ENCODE results near the gene HYKK.
"Not testable (repeated sequence)": the region's sequence is repeated elsewhere in the genome, so short reads cannot be mapped to it uniquely, and the experiment has no call there.

Gene HYKK

DNA sequence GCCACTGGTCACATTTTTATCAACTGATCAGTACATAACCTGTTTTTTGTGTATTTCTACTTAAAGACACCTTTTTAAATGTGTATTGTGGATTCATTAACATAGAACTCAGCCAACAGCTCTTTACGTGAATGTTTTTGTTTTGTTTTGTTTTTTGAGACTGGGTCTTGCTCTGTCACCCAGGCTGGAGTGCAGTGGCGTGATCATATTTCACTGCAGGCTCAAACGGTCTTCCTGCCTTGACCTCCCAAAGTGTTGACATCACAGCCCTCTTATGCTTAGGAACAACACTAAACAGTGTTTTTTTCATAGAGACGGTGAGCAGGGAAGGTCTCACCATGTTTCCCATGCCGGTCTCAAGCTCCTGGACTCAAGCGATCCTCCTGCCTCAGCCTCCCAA lies 42.8 kb downstream of the HYKK start:
- H3K36me3 ChIP-seq = peaks cover 57 to 66% (median 61%) of the 10 kb centered on the region in 11 experiments
- no peaks in the 10 kb centered on the region for H3K4me1 ChIP-seq
- H4K20me1 ChIP-seq = peaks cover 0 to 53% (median 33%) of the 10 kb centered on the region in 11 experiments; a peak in 15 of 22 replicates
- H3K4me2 ChIP-seq = no peak overlapping the region
- no peaks in the 10 kb centered on the region for H3K9me3 ChIP-seq (replicated peaks in 1 of 11)
- H3K9ac ChIP-seq = no peak overlapping the region
- no peak for TF ChIP-seq Cebpa-rat (IDR thresholded peaks at IDR 0.05)
- H3K27me3 ChIP-seq = no peaks in the 10 kb centered on the region
- H3K27ac ChIP-seq = no peak overlapping the region
- no peak overlapping the region for H3K4me3 ChIP-seq

DNA sequence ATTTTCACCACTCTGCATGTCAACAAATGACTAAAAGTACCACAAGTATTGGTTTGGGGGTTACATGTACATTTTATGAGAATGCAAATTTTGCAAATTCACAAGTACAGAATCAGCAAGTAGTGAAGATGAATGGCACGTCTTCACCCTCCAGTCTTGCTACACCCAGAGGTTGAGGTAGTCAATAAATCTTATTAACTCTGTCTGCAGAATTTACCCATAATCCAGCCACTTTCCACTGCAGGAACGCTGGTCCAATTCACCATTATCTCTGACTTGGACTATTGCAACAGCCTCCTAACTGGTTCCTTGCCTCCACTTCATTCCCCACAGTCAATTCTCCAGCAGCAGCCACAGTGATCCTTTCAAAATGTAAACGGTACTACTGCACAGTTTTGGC lies 43.4 kb downstream of the HYKK start:
- TF ChIP-seq Cebpa-rat (IDR thresholded peaks at IDR 0.05) = no peak

DNA sequence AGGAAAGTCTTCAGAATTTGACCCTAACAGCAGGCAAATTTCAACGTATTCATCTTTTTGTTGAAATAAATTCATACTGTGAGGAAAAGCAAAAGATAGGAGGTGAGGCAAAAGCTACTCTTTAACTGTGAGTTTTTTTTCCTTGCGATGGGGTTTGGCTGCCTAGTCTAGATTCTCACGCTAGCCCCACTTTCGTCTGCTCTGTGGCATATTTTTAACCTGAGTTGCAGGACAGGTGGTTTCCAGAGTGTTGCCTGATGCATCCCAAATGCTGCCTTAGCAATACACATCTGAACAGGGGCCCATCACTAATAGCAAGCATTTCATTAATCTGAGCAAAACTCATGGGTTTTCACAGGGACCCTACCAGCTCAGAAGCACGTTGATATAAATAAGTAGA lies 44.5 kb downstream of the HYKK start:
- Histone ChIP-seq H3K27ac (no peak overlapping the region), H3K4me2 (no peak overlapping the region)
- no peak for TF ChIP-seq Cebpa-rat (IDR thresholded peaks at IDR 0.05)

More for the DNA sequence above, 43.4 kb downstream of the HYKK start:
- Histone ChIP-seq H3K27ac (no peak overlapping the region), H4K20me1 (peaks cover 0 to 46% (median 27%) of the 10 kb centered on the region in 11 experiments; a peak in 15 of 22 replicates), H3K36me3 (peaks cover 51 to 60% (median 55%) of the 10 kb centered on the region in 11 experiments), H3K27me3 (no peaks in the 10 kb centered on the region), H3K9me3 (replicated peaks in 1 of 11) (no peaks in the 10 kb centered on the region), H3K4me2 (no peak overlapping the region), H3K9ac (no peak overlapping the region), H3K4me3 (no peak overlapping the region), H3K4me1 (no peaks in the 10 kb centered on the region)

DNA sequence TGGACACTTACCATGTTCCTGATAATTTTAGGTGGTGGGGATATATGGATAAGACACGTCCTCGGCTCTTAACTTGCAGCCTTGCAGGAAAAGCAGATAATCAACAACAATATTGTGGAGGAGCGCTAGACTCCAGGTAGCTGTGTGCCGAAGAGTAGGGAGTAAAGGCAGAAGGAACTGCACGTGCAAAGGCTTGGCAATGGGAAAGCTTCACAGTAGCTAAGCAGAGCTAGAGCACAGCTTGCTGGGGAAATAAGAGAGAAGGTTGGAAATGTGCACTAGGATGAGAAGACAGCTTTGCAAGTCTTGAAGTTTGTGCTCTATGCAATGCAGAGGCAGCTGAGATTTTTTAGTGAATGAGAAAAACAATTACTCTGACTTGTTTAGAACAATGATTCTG lies 45.2 kb downstream of the HYKK start:
- Histone ChIP-seq H3K36me3 (peaks cover 33 to 42% (median 37%) of the 10 kb centered on the region in 11 experiments), H3K27me3 (no peaks in the 10 kb centered on the region), H4K20me1 (peaks cover 0 to 31% (median 20%) of the 10 kb centered on the region in 11 experiments; a peak in 13 of 22 replicates), H3K4me2 (no peak overlapping the region), H3K4me1 (no peaks in the 10 kb centered on the region), H3K4me3 (no peak overlapping the region), H3K27ac (no peak overlapping the region), H3K9ac (no peak overlapping the region), H3K9me3 (replicated peaks in 1 of 11) (no peaks in the 10 kb centered on the region)
- TF ChIP-seq Cebpa-rat (IDR thresholded peaks at IDR 0.05) = no peak

More for the DNA sequence above, 44.5 kb downstream of the HYKK start:
- H3K9ac ChIP-seq = no peak overlapping the region
- no peaks in the 10 kb centered on the region for H3K4me1 ChIP-seq
- H3K27me3 ChIP-seq = no peaks in the 10 kb centered on the region
- no peak overlapping the region for H3K4me3 ChIP-seq
- H3K9me3 ChIP-seq (replicated peaks in 1 of 11) = no peaks in the 10 kb centered on the region
- H3K36me3 ChIP-seq = peaks cover 40 to 49% (median 44%) of the 10 kb centered on the region in 11 experiments
- peaks cover 0 to 38% (median 23%) of the 10 kb centered on the region in 11 experiments; a peak in 13 of 22 replicates for H4K20me1 ChIP-seq

DNA sequence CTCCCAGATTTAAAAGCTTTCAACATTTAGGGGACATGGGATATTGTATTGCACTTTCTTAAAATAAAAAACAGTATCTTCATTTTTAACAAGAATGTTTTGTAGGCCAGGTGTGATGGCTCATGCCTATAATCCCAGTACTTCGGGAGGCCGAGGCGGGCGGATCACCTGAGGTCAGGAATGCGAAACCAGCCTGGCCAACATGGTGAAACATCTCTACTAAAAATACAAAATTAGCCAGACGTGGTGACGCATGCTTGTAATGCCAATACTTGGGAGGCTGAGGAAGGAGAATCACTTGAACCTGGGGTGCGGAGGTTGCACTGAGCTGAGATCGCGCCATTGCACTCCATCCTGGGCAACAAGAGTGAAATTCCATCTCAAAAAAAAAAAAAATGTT lies 52.8 kb downstream of the HYKK start:
- peaks cover 6 to 11% (median 10%) of the 10 kb centered on the region in 10 experiments; a peak in 19 of 20 replicates for H3K4me1 ChIP-seq
- H3K9ac ChIP-seq; H3K9me3 ChIP-seq (replicated peaks in 1 of 11); H3K36me3 ChIP-seq; H3K4me3 ChIP-seq; H3K27ac ChIP-seq; H3K27me3 ChIP-seq; H4K20me1 ChIP-seq; H3K4me2 ChIP-seq: not testable (repeated sequence)

DNA sequence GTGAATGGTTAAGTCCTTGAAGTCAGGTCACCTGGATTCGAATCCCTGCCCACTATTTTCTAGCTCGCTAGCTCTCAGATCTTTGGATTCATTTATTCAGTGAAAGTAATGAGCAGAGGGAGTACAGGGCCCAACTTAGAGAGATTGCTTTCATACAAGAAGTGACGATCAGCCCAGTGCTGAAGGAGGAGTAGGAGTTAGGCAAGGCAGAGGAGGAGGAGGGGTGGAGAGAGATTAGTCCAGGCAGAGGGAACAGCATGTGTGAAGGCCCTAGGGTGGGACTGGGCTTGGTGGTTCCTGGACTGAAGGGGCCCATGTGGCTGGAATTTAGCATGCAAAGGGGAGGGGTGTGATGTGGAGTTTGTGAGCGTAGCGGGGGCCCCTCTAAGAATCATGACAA lies 54.1 kb downstream of the HYKK start:
- Histone ChIP-seq H3K4me3 (no peak overlapping the region), H3K27me3 (no peaks in the 10 kb centered on the region), H4K20me1 (no peaks in the 10 kb centered on the region), H3K4me1 (peaks cover 6 to 16% (median 13%) of the 10 kb centered on the region in 10 experiments; a peak in 19 of 20 replicates), H3K9me3 (replicated peaks in 1 of 11) (no peaks in the 10 kb centered on the region), H3K36me3 (no peaks in the 10 kb centered on the region), H3K27ac (no peak overlapping the region), H3K9ac (no peak overlapping the region), H3K4me2 (no peak overlapping the region)
- TF ChIP-seq Cebpa-rat (IDR thresholded peaks at IDR 0.05) = no peak

DNA sequence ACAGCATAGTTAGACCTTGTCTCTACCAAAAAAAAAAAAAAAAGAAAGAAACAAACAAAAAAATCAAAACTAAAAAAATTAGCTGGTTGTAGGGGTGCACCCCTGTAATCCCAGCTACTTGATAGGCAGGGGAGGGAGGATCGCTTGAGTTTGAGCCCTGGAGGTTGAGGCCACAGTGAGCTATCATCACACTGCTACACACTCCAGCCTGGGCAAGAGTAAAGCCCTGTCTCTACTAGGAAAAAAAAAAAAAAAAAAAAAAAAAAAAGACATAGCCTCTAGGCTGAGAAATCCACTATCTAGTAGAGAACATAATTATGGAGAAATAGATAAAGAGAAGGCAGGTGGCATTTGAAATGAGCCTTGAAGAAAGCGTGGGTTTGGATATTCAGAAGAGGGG lies 55.7 kb downstream of the HYKK start:
- Histone ChIP-seq H3K36me3 (no peaks in the 10 kb centered on the region), H3K27me3 (no peaks in the 10 kb centered on the region), H3K27ac (no peak overlapping the region), H4K20me1 (0 out of 22 replicates have a peak, but pooled peaks cover 0 to 6% (median 0%) of the 10 kb centered on the region in 11 experiments), H3K9ac (no peak overlapping the region), H3K9me3 (replicated peaks in 1 of 11) (no peaks in the 10 kb centered on the region), H3K4me2 (no peak overlapping the region), H3K4me1 (peaks cover 12 to 31% (median 28%) of the 10 kb centered on the region in 10 experiments; a peak in 19 of 20 replicates), H3K4me3 (no peak overlapping the region)
- TF ChIP-seq Cebpa-rat (IDR thresholded peaks at IDR 0.05) = no peak

DNA sequence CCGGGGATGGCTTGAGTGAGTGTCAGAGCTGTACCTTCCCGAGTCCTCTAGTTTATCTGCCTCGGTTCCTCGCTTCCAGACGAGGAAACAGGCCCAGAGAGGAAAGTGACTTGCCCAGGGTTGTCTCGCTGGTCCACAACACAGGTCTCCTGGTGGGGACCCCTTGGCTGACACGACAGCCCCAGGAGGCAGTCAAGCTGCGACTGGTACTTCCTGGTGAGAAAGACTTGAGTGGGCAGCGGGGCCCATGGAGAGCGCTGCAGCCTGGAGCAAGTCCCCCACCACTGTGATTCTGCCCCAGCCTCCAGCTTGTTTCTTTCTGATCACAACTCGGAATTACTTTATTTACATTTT lies 57.3 kb downstream of the HYKK start:
- H4K20me1 ChIP-seq = 0 out of 22 replicates have a peak, but pooled peaks cover 0 to 6% (median 0%) of the 10 kb centered on the region in 11 experiments
- peak overlapping the region; percentile 72 to 99 (median 86); a peak in 19 of 20 replicates for H3K4me3 ChIP-seq
- H3K9ac ChIP-seq = peak overlapping the region in 9 of 11 experiments; percentile 70 to 93 (median 86); a peak in 17 of 22 replicates
- TF ChIP-seq Cebpa-rat (IDR thresholded peaks at IDR 0.05) = no peak
- peak overlapping the region; percentile 80 to 96 (median 87) for H3K4me2 ChIP-seq
- no peaks in the 10 kb centered on the region for H3K36me3 ChIP-seq
- H3K27ac ChIP-seq = peak overlapping the region in 7 of 11 experiments; percentile 28 to 87 (median 78); a peak in 7 of 22 replicates
- H3K9me3 ChIP-seq (replicated peaks in 1 of 11) = no peaks in the 10 kb centered on the region
- peaks cover 12 to 32% (median 29%) of the 10 kb centered on the region in 10 experiments; a peak in 19 of 20 replicates for H3K4me1 ChIP-seq
- no peaks in the 10 kb centered on the region for H3K27me3 ChIP-seq

DNA sequence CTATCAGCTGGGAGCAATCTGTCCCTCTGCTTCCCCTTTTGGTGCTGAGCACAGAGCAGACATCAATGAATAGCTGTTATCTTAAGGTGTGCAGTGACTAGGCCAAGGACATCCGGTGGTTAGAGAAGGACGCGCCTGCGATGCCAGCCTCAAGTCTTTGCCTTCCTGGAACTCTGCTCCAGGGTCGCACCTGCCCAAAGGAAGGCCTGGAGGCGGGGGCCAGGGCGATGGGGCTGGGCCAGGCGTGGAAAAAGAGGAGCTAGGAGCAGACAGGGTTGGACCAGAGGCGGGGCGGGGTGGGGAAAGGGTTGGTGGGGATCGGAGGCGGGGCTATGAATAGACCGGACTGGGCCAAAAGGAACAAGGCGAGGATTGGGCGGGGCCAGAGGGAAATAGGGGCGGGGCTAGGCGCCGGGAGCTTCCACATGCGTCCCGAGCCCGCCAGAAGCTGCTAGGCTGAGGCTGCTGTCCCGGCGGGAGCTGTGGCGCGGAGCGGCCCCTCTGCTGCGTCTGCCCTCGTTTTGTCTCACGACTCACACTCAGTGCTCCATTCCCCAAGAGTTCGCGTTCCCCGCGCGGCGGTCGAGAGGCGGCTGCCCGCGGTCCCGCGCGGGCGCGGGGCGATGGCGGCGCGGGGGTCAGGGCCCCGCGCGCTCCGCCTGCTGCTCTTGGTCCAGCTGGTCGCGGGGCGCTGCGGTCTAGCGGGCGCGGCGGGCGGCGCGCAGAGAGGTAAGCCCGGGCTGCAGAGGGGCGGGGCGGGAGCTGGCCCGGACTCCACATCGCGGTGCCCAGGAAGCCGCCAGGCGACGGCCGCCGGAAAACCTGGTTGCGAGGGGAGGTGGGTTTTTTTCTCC lies 57.9 kb downstream of the HYKK start, which contains the start of gene CHRNA5:
CHRNA5 (plus strand) TSS at position 424 of the 854 bp plus-strand sequence; CDS start at position 624, 200 bp downstream.
- H3K4me1 ChIP-seq = peaks cover 12 to 32% (median 29%) of the 10 kb centered on the region in 10 experiments; a peak in 19 of 20 replicates
- H3K36me3 ChIP-seq = no peaks in the 10 kb centered on the region
- H4K20me1 ChIP-seq = 0 out of 22 replicates have a peak, but pooled peaks cover 0 to 6% (median 0%) of the 10 kb centered on the region in 11 experiments
- H3K4me2 ChIP-seq = peak within 1 kb of the TSS; percentile 80 to 96 (median 87)
- no peak for TF ChIP-seq Cebpa-rat (IDR thresholded peaks at IDR 0.05)
- H3K9me3 ChIP-seq (replicated peaks in 1 of 11) = no peaks in the 10 kb centered on the region
- H3K4me3 ChIP-seq = peak within 1 kb of the TSS; percentile 72 to 99 (median 86)
- H3K9ac ChIP-seq = peak within 1 kb of the TSS; percentile 68 to 93 (median 84)
- H3K27ac ChIP-seq = peak within 1 kb of the TSS in 9 of 11 experiments; percentile 45 to 87 (median 80); a peak in 18 of 22 replicates
- no peaks in the 10 kb centered on the region for H3K27me3 ChIP-seq
